NCI-H524 treated with DMSO at 0.1 percent for 48 hours (cell line): ENCODE results near the gene MT2A.
A peak's percentile ranks its signal among the peaks of the same experiment; 100 is the strongest.
"Not testable (repeated sequence)": the region's sequence is repeated elsewhere in the genome, so short reads cannot be mapped to it uniquely, and the experiment has no call there.

Source experiments
- DNase-seq: peaks from one replicate; lab custom pipeline; 2025; lab: John Stamatoyannopoulos, UW

MT2A gene

DNA sequence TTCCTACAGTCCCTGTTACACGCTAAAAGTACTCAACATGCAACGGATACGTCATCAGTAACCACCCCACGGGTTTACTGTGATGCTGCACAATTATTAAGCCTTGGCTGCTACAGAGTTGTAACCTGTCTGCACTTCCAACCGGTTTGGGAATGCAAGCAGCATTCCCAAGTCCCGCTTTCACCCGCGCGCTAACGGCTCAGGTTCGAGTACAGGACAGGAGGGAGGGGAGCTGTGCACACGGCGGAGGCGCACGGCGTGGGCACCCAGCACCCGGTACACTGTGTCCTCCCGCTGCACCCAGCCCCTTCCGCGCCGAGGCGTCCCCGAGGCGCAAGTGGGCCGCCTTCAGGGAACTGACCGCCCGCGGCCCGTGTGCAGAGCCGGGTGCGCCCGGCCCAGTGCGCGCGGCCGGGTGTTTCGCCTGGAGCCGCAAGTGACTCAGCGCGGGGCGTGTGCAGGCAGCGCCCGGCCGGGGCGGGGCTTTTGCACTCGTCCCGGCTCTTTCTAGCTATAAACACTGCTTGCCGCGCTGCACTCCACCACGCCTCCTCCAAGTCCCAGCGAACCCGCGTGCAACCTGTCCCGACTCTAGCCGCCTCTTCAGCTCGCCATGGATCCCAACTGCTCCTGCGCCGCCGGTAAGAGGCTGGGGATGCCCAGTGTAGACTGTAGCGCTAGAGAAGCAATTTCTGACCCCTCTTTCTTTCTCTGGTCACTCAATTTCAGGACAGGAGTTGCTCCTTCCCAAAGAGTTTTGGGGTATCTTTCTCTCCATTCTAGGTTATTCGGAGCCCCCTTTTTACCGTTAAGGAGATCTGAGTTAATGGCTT is at the start of gene MT2A:
MT2A (plus strand) TSS at position 542 of the 833 bp plus-strand sequence; CDS start at position 614, 72 bp downstream.
- peak; percentile 89 for DNase-seq

DNA sequence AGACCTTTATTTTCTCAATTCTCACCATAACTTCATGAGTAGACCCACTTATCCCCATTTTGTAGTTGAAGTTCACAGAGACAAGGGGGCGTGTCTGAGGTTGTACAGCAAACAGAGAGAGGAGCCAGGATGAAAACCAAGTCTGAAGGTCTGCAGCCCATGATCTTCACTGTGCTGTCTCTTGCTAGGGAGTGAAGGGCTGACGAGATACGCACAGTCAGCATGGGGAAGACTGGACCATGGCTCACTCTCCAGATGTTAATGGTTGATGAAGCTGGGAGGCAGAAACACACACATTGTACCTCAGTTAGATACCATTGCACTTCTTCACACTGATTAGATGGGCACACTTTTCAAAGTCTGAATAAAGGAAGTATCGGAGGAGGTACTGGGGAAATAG is 49.3 kb upstream of the MT2A start:
- DNase-seq = no peak

DNA sequence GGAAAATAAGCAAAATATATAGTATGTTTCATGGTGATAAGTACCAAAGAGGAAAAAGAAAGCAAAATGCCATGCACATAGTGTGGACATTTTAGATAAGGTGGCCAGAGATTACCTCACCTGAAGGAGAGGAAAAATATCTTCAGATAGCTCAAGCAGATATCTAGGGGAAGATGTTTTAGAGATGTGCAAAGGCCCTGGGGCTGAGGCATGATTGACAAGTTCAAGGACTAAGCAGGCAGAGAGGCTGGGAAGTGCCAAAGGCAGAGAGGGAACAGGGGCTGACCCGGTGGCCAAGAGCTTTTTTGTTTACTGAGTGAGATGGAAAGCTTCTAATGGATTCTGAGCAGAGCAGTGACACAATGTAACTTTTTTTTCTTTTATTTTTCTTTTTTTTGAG is 47.9 kb upstream of the MT2A start:
- DNase-seq = no peak

DNA sequence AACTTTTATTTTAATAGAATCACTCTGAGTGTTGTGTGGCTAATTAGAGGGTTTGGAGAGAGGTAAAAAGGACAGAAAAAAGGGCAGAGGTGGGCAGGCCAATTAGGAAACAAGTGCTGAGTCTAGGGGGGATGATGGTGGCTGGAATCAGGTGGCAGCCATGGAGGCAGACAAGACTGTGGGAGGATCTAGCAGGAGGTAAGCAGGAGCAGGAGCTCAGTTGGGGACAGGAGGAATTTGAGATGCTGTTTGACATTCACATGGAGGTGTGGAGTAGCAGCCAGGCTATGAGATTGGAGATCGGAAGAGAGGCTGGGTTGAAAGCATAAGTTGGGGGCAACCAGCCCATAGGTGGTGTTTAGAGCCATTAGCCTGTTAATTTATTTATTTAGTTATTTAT is 47.3 kb upstream of the MT2A start:
- DNase-seq = no peak

DNA sequence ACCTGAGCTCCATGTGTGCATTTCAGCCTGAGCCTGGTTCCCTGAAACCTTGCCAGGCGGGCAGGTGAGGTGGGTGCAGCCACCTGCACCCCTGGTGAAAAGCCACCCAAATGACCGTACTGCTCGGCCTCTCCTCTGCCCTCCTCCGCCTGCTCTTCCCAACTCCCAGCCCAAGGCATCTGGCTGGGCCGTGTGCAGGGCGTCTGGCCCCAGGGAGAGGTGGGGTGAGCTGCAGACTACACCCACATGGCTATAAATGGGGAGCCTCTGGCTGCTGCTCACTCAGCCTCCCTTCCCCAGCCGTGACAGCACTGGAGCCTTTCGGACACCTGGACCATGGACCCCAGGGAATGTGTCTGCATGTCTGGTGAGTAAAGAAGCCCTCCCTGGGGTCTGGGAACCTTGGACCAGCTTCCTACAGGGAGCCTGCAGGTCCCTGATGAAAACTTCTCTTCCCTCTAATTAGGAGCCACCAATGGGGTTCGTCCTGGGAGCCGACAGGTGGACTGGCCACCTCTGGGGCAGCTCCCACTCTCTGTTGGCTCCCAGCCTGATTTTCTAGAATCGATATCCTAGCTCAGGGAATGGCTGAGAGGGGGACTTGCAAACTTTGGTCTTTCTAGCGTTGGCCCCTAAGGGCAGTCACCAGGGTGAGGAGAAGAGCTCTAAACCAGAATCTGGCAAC is 43.4 kb upstream of the MT2A start, which contains the start of gene MT4:
MT4 (plus strand) TSS at position 281 of the 685 bp plus-strand sequence; CDS start at position 337, 56 bp downstream.
- DNase-seq = no peak

DNA sequence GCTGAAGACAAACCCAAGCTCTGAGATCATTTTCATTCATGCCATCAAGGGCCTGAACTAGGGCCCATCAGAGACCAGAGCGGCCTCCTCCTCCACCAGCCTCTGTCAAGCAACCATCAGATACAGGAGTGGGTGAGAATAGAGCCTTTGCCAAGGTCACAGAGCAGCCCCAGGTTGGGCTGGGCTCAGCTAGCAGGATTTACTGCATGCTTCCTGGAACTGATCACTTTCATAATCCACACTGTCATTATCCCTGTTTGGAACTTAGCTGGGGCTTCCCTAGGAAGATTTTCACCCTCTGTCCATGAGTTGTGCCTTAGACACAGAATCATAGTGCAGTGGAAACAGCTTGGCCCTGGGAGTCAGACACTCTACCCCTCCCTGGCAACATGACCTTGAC is 38.4 kb upstream of the MT2A start:
- DNase-seq = no peak

DNA sequence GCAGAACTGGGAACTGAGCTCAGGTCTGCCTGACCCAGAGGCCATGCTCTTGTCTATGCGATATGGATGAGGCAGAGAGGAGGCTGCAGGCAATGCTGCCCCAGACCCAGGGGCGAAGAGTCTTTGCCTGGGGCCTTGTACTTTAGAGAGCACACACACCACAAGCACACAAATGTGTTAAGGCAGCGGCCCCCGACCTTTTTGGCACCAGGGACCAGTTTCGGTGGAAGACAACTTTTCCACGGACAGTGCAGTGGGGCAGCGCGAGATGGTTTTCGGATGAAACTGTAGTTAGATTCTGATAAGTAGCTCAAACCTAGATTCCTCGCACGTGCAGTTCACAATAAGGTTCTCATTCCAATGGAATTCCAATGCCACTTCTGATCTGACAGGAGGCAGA is 36.9 kb upstream of the MT2A start:
- DNase-seq = no peak

DNA sequence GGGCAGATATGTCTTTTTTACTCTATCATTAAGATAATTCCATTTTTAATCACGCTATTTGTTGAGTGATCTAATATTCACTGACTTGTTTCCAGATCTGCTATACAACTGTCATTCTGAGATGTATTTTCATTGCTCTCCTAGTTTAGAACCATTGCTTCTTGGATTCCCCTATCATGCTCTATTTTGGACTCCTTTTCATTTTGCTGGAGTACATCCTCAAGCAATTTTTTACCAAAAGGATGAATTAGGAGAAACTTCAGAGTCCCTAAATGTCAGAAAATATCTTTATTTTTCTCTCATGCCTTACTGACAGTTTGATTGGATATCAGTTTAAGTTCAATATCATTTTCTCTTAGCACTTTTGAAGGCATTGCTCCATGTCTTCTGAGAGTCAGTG is 33.8 kb upstream of the MT2A start:
- DNase-seq = no peak

DNA sequence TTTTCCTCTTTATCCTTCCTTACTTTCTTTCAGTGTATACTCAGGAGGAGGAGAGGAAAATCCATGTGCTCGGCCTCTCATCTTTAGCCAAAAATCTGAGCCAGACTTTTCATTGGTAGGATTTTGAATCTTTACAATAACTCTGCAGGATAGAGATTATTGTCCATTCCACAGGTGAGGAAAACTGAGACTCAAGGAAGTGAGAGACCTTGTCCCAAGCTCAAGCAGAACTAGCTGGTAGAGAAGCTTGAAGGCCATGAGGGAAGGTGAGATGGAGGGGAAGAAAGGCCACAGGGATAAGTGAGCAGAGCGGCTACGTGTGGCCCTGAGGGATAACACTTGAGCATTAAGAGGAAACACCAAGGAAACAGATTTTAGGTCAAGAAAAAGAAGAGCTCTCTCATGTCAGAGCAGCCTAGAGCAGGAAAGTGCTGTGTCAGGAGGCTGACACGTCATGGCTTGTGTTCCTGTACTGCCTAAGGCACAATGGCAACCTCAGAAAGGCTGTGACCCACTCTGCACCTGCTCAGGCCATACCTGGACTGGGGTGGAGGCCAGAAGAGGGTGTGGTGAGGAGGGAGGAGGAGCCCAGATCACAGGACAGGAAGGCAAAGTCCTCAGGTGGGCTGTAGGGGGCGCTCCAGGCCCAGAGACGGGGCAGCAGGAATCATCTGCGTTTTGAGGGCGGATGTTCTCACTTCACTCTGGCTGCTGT is 31.6 kb upstream of the MT2A start:
- no peak for DNase-seq

DNA sequence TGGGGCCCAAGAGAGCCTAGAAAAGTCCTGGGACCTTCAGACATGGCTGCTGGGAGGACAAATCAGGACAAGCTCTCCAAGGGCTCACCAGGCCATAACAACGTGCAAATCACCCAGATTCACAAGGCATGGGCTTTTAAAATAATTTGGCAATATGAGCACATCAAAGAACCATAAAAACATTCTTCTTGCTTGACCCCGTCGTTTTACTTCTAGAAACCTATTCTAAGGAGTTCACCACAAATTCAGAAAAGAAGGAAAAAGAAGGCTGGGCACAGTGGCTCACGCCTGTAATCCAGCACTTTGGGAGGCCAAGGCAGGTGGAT is 31.1 kb upstream of the MT2A start:
- no peak for DNase-seq

DNA sequence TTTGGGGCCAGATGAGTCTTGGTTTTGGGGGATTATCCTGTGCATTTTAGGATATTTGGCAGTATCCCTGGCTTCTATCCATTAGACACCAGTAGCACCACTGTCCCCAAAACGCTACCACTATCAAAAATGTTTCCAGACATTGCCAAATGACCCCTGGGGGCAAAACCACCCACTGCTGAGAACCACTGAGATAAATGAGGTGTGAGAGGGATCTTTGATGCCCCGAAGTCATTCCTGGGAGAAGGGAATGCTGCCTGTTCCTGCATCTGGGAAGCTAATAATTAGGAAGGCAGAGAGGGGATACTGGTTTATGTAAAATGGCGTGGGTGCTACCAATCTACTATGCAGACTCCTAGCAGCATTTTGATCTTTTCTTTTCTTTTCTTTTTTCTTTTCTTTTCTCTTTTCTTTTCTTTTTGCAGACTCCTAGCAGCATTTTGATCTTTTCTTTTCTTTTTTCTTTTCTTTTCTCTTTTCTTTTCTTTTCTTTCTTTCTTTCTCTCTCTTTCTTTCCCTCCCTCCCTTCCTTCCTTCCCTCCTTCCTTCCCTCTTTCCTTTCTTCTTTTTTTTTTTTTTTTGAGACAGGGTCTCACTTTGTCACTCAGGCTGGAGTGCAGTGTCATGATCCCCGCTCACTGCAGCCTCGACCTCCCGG is 27.9 kb upstream of the MT2A start:
- no peak for DNase-seq

DNA sequence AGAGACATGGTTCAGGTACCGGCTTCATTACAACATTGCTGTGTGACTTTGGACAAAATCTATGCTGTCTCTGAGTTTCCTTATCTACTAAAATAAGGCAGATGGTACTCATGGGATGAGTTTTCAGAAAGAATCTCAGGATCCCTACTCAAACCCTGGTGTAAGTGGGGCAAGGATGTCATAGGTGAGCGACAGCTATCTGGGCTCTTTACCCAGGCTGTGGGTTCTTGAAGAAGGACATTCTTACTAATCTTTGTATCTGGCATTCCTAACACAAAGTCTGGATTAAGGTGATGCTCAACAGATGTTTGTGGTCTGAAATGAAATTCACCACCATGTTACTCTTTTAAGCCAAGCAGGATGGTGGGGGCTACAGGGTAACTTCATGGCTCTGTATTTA is 25.5 kb upstream of the MT2A start:
- DNase-seq = not testable (repeated sequence)

DNA sequence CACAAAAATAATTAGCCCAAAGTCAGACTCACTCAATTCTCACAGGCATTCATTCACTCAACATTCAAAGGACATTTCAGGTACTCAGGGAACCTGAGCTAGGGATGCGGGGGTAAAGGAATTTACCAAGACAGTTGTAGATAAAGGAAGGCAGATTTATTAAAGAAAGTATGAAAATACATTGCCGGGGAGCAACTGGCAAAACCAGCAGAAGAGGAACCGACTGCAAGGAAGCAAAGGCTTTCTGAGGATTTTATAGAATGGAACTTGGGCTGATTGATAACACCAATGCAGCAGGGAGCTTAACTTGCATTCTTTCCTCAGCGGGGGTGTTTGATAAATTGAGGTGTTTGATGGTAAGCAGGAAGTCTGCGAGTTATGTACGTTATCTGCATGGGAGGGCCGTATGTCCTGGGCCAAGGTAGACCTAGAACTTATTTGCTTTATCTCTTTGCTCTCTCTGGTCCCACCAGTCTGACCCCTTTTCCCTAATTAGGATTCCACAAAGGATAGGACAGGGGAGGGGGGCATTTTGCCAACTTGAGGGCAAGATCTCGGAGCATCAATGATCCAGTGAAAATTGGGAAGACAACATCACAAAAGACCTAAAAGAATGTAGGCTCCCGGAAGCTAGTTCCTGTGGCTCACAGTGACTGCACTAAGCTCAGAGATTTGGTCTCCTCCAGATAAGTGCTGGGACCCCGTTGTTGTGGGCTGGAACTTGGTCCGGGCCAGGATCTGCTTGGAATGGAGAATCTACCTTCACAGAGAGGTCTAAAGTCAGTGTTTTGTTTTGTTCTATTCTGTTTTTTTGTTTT is 24.8 kb upstream of the MT2A start:
- DNase-seq = no peak

DNA sequence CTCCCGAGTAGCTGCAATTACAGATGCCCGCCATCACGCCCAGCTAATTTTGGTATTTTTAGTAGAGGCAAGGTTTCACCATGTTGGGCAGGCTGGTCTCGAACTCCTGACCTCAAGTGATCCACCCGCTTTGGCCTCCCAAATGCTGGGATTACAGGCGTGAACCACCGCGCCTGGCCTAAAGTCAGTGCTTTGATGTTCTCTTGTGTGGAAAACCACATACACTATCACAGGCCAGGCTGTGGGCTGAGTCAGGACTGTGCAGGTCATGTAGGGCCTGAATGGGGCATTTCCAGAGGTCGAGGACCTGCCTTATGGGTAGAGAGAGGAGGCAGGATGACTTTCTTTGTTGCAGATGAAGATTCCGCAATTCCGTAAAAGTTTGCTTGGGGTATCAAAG is 24.1 kb upstream of the MT2A start:
- DNase-seq = no peak

DNA sequence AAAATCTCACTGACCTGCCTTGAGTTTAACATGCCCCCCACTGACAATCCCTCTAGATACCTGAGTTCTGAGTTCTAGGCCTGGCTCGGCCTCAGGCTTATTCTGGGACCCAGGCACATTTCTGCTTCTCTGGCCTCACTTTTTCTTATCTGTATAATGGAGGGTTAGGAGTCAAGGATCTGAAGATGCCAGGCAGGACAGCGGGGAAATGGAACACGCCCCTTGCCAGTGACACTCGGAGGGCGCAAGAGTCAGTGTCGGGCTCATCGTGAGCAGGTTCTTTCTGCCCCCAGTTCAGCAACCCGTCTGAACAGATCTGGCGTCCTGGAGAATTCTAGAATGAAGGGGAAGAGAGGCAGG is 19.6 kb upstream of the MT2A start:
- no peak for DNase-seq

DNA sequence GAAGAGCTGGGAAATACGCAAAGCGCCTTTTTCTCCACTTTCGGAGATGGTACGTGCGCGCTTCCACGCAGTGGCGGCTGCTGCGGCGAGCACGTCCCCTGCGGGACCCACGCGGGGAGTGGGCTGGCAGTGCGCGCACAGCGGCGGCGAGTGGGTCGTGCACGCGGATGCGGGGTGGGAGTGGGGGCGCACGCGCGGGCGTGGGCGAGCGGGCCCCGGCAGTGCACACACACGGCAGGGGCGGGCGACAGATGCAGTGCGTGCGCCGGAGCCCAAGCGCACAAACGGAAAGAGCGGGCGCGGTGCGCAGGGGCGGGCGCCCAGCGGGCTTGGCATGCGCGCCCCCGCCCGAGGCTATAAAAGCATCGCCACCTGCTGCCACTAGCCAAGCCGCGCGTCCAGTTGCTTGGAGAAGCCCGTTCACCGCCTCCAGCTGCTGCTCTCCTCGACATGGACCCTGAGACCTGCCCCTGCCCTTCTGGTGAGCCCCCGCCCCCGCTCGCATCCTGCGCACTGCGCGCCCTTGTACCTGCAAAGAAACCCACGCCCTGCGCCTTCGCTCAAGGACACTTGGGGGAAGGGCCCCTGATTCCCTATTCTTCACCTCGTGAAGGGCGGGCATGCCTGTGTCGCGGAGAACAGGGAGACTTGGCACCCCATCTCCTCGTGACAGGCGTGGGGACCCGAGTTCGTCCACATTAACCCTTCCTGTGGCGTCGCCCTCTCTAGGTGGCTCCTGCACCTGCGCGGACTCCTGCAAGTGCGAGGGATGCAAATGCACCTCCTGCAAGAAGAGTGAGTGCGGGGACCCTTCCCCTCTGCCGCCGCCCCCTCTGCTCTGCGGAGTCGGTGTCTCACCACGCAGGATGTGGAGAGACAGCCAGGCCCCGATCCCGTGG is 19.0 kb upstream of the MT2A start, which contains the start of gene MT3:
MT3 (plus strand) TSS at position 388 of the 899 bp plus-strand sequence; CDS start at position 451, 63 bp downstream.
- peak; percentile 40 for DNase-seq

DNA sequence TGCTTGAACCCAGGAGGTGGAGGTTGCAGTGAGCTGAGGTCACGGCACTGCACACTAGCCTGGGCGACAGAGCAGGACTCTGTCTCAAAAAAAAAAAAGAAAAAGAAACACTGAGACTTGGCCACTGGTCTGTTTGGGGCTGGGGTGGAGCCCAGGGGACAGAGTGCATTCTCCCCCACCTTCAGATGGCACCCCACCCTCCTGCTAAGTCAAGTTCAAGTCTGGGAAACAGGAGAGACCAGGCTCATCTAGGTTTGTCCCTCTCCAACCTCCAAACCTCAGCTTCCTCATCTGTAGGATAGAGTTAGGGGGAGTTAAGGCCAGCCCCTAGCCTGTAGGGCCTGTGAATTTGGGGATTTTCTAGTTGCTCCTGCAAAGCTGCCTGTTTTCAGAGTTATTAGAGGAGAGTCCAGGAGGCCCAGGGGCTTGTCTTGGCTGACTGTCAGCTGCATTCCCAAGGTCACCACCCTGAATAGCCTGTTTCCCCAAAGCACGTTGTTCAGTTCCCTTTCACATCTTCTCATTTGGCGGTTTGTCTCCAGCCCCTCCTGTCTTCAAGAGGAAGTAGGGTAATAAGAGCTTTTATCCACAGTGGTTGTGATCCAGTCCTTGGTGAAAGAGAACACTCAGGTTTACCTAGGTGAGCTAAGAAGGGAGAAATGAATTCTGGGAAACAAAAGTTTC is 16.9 kb upstream of the MT2A start:
- no peak for DNase-seq

DNA sequence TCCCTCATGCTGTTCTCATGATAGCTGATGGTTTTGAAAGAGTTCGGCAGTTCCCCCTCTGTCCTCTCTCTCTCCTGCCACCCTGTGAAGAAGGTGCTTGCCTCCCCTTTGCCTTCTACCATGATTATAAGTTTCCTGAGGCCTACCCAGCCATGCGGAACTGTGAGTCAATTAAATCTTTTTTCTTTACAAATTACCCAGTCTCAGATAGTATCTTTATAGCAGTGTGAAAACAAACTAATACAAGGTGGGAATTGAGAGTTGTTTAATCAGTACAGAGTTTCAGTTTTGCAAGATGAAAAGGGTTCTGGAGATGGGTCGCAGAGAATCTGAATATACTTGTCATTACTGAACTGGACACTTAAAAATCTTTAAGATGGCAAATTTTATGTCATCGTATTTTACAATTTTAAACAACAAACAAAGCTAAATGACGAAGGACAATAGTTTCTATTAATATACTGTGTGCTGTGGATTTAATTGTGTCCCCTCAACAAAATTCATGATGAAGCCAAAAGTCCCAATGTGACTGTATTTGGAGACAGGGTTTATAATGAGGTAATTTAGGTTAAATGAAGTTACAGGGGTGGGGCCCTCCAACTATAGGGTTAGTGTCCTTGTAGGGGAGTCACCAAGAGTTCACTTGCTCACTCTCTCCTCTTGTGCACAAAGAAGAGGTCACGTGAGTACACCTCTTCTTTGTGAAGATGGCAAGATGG is 14.7 kb upstream of the MT2A start:
- DNase-seq = no peak

DNA sequence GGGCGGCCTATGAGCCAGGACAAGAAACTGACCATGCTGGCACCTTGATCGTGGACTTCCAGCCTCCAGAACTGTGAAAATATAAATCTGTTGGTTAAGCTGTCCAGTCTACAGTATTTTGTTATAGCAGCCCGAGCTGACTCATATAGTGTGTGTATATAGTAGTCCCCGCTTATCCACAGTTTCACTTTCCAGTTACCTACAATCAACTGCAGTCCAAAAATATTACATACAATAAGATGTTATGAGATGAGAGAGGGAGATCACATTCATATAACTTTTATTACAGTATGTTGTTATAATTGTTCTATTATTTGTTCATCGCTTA is 14.1 kb upstream of the MT2A start:
- DNase-seq = no peak
